Thymus (tissue), 11 donors: Measurements from ENCODE around the gene SWI5. TPM values are rescaled to one million over a fixed set of nuclear protein-coding genes. Genes with fewer than 3 reads are reported as not detected.
A peak's percentile ranks its signal among the peaks of the same experiment; 100 is the strongest.

Experiments used
- DNase-seq, 9 donors: peaks; one replicate each; pipeline ENCODE4 v3.0.0-alpha.2; 2013; ENCODE audit warnings: low spot score in 9 of 9, low read depth in 6 of 9, missing footprints in 1 of 9
- H3K27ac ChIP-seq, 2 donors: one replicate each; pipeline ENCODE4 v1.5.1; 2013; ENCODE audit warnings: control low read depth in 1 of 2, low read depth in 1 of 2, low read length in 1 of 2, mild to moderate bottlenecking in 1 of 2, moderate library complexity in 1 of 2
- H3K27me3 ChIP-seq, 2 donors: one replicate each; pipeline ENCODE4 v1.5.1; 2013; ENCODE audit warnings: low read length in 1 of 2; ENCODE audit not compliant: control insufficient read depth in 2 of 2, insufficient read depth in 1 of 2
- H3K36me3 ChIP-seq, 2 donors: one replicate each; pipeline ENCODE4 v1.5.1; 2013; ENCODE audit warnings: low read length in 1 of 2, mild to moderate bottlenecking in 1 of 2, moderate library complexity in 1 of 2; ENCODE audit not compliant: control insufficient read depth in 2 of 2, insufficient read depth in 2 of 2
- H3K4me1 ChIP-seq, 2 donors: one replicate each; pipeline ENCODE4 v1.5.1; 2013; ENCODE audit warnings: low read length in 2 of 2; ENCODE audit not compliant: control insufficient read depth in 2 of 2, insufficient read depth in 2 of 2
- H3K4me3 ChIP-seq, 2 donors: one replicate each; pipeline ENCODE4 v1.5.1; 2013; ENCODE audit warnings: low read length in 2 of 2, control low read depth in 1 of 2, mild to moderate bottlenecking in 1 of 2
- H3K9me3 ChIP-seq, 2 donors: one replicate each; pipeline ENCODE4 v1.5.1; 2013; ENCODE audit warnings: low read length in 1 of 2, mild to moderate bottlenecking in 1 of 2; ENCODE audit not compliant: control insufficient read depth in 2 of 2, insufficient read depth in 1 of 2
- WGBS: extraction: QIAGEN DNeasy Blood & Tissue Kit; methylation state at CpG from one replicate; pipeline ENCODE4 v1.1.7; 2013; 5-methylcytosine and 5-hydroxymethylcytosine counted together
- polyA plus RNA-seq: library from polyadenylated mRNA; stranded (reverse); fragments of 200-250 nt; gene quantifications from one replicate; pipeline ENCODE4 v1.2.3, GENCODE V29; 2013
- total RNA-seq: library from RNA; stranded (reverse); fragments of 120-200 nt; gene quantifications from one replicate; pipeline ENCODE4 v1.2.4, GENCODE V29; 2013
- donor health status: healthy.

The SWI5 gene
- total and polyA plus RNA-seq, 2 donors: 25.9 to 26.3 TPM

- 84% methylated on average over 18 of the region's 18 CpGs for WGBS
- Histone ChIP-seq H3K36me3 (peaks cover 33 to 34% of the 10 kb centered on the region in 2 donors), H3K27ac (no peak overlapping the region), H3K27me3 (peaks cover 4 to 22% of the 10 kb centered on the region in 2 donors), H3K4me1 (peaks cover 8 to 15% of the 10 kb centered on the region in 2 donors), H3K9me3 (no peaks in the 10 kb centered on the region), H3K4me3 (no peak overlapping the region)
- DNase-seq: peak in 2 of 9 donors; percentile 43 to 52
Measured at GRCh38 chr9:128254855-128255759, 21.0 kb upstream of the SWI5 start.

DNA sequence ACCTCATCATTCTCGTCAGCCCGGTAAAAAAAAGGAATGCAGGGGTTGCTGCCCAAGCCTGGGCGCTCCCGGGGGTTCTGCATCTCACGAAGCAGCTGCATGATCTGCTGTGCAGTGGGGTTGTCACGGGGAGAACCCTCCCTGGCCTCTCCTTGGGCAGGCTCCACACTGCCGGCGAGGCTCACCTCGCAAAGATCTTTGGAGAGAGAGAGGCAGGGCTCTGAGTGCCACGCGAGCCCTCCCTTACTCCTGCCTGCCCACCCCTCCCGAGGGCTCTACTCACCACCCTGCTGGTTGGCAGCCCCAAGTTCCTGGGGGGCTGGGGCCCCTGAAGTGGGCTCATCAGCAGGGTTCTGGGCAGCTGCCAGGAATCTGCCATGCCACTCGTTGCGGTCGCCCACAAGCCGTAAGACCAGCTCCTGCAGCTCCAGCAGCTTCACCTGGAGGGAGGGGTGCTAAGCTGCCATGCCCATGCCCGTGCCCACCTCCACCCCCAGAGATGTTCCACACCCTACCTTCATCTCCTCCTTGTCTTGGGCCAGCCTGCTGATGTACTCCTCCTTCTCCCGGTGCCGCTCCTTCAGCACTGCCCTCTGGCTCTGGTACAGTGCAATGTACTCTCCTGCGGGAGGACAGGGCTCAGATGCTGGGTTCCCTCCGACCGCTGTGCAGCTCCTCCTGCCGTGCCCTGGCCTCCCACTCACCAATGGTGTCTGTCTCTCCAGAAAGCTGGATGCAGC, 18.8 kb upstream of the SWI5 start:
- no peak for DNase-seq
- H3K4me3 ChIP-seq: no peak overlapping the region
- H3K4me1 ChIP-seq: peaks cover 0 to 7% of the 10 kb centered on the region in 2 donors
- peaks cover 0 to 5% of the 10 kb centered on the region in 2 donors for H3K27me3 ChIP-seq
- H3K27ac ChIP-seq: no peak overlapping the region
- peaks cover 50 to 53% of the 10 kb centered on the region in 2 donors for H3K36me3 ChIP-seq
- H3K9me3 ChIP-seq: no peaks in the 10 kb centered on the region
- 94% methylated on average over 23 of the region's 23 CpGs for WGBS

DNA sequence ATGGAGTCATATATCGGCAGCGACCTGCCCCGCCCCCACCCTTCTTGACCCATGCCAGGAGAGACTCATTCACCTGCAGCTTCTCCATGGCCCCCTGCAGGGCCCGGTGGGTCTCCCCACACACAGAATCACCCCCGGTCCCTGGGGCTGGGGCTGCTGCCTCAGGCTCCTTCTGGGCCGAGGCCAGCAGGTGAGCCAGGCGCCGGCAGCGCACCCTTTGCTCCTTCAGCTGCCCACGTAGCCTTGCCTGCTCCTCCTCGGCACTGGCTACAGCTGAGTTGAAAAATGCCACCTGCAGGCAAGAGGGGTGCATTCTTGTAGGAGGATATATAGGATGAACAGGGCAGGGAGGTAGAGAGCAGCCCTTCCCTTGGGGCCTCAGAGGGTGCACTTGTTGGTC, 18.2 kb upstream of the SWI5 start:
- Histone ChIP-seq H3K27me3 (no peaks in the 10 kb centered on the region), H3K4me1 (peaks cover 0 to 6% of the 10 kb centered on the region in 2 donors), H3K9me3 (no peaks in the 10 kb centered on the region), H3K36me3 (peaks cover 55 to 60% of the 10 kb centered on the region in 2 donors), H3K4me3 (no peak overlapping the region), H3K27ac (no peak overlapping the region)
- DNase-seq: no peak
- 98% methylated on average over 11 of the region's 11 CpGs for WGBS

- peaks cover 0 to 1% of the 10 kb centered on the region in 2 donors for H3K4me1 ChIP-seq
- no peaks in the 10 kb centered on the region for H3K9me3 ChIP-seq
- no peak overlapping the region for H3K27ac ChIP-seq
- H3K4me3 ChIP-seq: no peak overlapping the region
- no peak for DNase-seq
- 96% methylated on average over 6 of the region's 6 CpGs for WGBS
- no peaks in the 10 kb centered on the region for H3K27me3 ChIP-seq
- H3K36me3 ChIP-seq: peaks cover 56 to 60% of the 10 kb centered on the region in 2 donors
Measured at GRCh38 chr9:128258326-128258725, 17.8 kb upstream of the SWI5 start.

DNA sequence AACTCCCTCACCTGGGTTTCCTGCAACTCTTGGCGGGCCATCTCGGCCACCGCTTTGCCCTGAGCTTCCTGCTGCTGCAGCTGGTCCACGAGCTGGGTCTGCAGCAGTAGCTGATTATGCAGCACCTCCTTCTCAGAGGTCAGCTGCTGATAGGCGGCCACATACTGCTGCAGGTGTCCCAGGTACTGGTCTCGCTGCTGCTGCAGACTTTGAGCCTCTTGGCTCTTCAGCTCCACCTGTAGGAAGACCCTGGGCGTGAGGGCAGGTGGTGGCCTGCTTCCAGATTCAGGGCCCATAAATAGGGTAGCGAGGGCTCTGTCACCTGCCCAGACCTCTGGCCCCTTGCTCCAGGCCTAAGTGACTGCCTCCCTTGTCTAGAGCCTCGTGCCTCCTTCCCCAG, 16.9 kb upstream of the SWI5 start:
- H3K27ac ChIP-seq: no peak overlapping the region
- no peak for DNase-seq
- H3K27me3 ChIP-seq: no peaks in the 10 kb centered on the region
- no peaks in the 10 kb centered on the region for H3K9me3 ChIP-seq
- peaks cover 56 to 60% of the 10 kb centered on the region in 2 donors for H3K36me3 ChIP-seq
- 97% methylated on average over 9 of the region's 9 CpGs for WGBS
- H3K4me1 ChIP-seq: no peaks in the 10 kb centered on the region
- H3K4me3 ChIP-seq: no peak overlapping the region

DNA sequence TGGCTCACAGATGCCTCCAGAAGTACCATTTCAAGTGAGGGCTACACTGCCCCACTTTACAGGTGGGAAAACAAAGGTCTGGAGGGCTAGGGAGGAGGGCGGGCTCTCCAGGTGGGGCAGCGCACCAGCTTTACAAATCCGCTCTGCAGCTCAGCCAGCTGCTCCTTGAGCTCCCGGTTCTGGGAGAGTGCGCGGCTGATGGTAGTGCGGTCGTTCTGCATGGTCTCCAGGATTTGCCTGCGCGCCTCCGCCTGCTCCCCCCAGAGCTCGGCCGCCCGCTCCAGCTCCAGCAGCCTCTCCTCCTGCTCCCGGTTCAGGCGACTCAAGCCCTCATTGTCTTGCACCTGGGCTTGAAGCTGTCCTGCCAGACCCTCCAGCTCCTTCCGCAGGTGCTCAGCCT, 15.7 kb upstream of the SWI5 start:
- 98% methylated on average over 17 of the region's 17 CpGs for WGBS
- Histone ChIP-seq H3K36me3 (peaks cover 60 to 63% of the 10 kb centered on the region in 2 donors), H3K4me3 (no peak overlapping the region), H3K9me3 (no peaks in the 10 kb centered on the region), H3K27me3 (no peaks in the 10 kb centered on the region), H3K27ac (no peak overlapping the region), H3K4me1 (no peaks in the 10 kb centered on the region)
- no peak for DNase-seq

- 97% methylated on average over 4 of the region's 4 CpGs for WGBS
Measured at GRCh38 chr9:128262687-128263086, 13.4 kb upstream of the SWI5 start.

DNA sequence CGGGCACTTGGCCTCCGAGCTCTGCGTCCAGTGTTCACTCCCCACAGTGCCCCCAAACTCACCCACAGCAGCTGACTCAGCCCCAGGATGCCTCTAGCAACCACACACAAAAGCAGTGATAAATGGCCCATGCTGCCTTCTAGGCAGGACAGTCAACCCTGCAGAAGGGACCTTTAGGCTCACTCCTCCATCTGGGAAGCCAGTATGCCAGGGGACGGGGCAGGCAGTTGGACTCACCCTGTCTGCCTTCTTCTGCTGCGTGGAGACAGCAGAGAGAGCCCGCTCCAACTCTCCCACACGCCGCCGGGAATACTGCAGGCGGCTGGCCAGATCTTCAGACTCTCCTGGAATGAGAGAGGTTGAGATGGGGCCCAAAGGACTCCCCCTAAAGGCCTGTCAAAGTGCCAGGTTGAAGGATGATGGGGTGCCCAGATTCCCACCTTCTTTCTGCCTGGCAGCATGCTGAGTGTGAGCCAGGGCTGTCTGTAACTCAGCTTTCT, 10.7 kb upstream of the SWI5 start:
- WGBS: 98% methylated on average over 10 of the region's 10 CpGs
- H3K27me3 ChIP-seq: no peaks in the 10 kb centered on the region
- no peak for DNase-seq
- H3K4me3 ChIP-seq: no peak overlapping the region
- peaks cover 32 to 60% of the 10 kb centered on the region in 2 donors for H3K36me3 ChIP-seq
- no peaks in the 10 kb centered on the region for H3K4me1 ChIP-seq
- H3K9me3 ChIP-seq: no peaks in the 10 kb centered on the region
- no peak overlapping the region for H3K27ac ChIP-seq

More at GRCh38 chr9:128262687-128263086, 13.4 kb upstream of the SWI5 start:
- H3K4me3 ChIP-seq: no peak overlapping the region
- H3K27me3 ChIP-seq: no peaks in the 10 kb centered on the region
- H3K36me3 ChIP-seq: peaks cover 56 to 71% of the 10 kb centered on the region in 2 donors
- DNase-seq: no peak
- no peaks in the 10 kb centered on the region for H3K9me3 ChIP-seq
- H3K4me1 ChIP-seq: no peaks in the 10 kb centered on the region
- no peak overlapping the region for H3K27ac ChIP-seq
